GM10248 (cell line): ENCODE data around the gene ADAMTSL3.

Source experiments
- CTCF ChIA-PET: fragments of 300-600 bp; sonication (Branson Sonifier 250); formaldehyde crosslinking; extraction: SDS; loops from one replicate; lab custom pipeline; 2021; ENCODE audit warnings: antibody characterized with exemption; lab: Yijun Ruan, JAX
- POLR2A ChIA-PET: fragments of 350-650 bp; sonication (Branson Sonifier 250); formaldehyde crosslinking; extraction: SDS; loops from one replicate; lab custom pipeline; 2020; ENCODE audit warnings: antibody characterized with exemption; lab: Yijun Ruan, JAX
- DNase-seq: peaks from one replicate; pipeline ENCODE4 v3.0.0; 2012; ENCODE audit errors: extremely low spot score
- TF ChIP-seq, protein P1 (sequence below): IDR thresholded peaks from 2 replicates; pipeline ENCODE4 v1.5.1; 2012; ENCODE audit warnings: mild to moderate bottlenecking, low read depth; ENCODE audit errors: extremely low read depth, missing control alignments, control extremely low read depth

ADAMTSL3 gene

DNA sequence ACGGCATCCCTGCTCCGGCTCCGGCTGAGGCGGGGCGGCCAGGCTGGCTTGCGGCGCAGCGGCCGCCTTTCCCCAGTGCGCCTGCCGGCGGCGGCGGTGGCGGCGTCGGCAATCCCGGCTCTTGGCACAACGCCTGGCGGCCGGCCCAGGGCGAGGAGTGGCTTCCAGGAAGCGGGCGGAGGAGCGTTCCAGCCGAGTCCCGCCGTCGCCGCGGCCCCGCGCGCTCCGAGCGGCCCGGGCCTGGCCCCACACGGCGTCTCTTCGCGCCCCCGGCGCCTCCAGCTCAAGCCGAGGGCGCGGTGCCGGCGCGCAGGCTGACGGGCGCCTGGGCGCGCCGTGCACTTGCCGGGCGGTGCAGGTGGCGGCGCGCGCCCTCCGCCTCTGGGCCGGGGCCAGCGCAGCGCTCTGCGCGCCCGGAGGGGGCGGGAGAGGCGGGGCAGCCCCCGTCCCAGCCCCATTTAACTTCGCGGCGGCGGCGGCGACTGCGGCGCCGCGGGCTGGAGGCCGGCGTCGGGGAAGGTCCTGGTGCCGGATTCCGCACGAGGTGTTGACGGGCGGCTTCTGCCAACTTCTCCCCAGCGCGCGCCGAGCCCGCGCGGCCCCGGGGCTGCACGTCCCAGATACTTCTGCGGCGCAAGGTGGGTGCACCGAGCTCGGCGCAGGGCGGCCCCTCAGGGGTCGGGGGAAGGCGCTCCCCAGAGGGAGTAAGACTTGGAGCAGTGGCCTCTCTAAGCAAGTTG lies at the start of gene ADAMTSL3:
ADAMTSL3 (plus strand) TSS at position 485 of the 740 bp plus-strand sequence. CDS start 1,639 bp downstream, outside the sequence.
- TF ChIP-seq, protein P1, sequence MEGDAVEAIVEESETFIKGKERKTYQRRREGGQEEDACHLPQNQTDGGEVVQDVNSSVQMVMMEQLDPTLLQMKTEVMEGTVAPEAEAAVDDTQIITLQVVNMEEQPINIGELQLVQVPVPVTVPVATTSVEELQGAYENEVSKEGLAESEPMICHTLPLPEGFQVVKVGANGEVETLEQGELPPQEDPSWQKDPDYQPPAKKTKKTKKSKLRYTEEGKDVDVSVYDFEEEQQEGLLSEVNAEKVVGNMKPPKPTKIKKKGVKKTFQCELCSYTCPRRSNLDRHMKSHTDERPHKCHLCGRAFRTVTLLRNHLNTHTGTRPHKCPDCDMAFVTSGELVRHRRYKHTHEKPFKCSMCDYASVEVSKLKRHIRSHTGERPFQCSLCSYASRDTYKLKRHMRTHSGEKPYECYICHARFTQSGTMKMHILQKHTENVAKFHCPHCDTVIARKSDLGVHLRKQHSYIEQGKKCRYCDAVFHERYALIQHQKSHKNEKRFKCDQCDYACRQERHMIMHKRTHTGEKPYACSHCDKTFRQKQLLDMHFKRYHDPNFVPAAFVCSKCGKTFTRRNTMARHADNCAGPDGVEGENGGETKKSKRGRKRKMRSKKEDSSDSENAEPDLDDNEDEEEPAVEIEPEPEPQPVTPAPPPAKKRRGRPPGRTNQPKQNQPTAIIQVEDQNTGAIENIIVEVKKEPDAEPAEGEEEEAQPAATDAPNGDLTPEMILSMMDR, result no peak
- DNase-seq, result no peak
- ChIA-PET CTCF (no interaction called here), POLR2A (no interaction called here)

DNA sequence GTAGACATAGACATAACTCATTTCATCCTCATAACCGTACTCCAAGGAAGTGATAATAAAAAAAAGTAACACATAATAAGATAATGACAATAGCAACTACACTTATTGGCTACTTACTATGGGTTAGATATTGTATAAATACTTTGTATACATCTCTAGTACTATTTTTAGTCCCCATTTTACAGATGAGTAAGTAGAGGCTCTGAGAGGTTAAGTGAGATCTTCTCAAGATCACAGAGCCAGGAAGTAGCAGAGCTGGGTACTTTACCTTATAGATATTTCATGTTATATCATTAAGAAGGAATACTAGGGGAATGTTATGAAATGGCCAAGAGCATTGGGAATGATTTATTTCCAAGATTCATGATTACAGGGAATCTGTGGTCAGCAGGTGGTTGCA lies 49.4 kb upstream of the ADAMTSL3 start:
- ChIA-PET POLR2A (no interaction called here), CTCF (no interaction called here)
- TF ChIP-seq, protein P1, result no peak
- no peak for DNase-seq

DNA sequence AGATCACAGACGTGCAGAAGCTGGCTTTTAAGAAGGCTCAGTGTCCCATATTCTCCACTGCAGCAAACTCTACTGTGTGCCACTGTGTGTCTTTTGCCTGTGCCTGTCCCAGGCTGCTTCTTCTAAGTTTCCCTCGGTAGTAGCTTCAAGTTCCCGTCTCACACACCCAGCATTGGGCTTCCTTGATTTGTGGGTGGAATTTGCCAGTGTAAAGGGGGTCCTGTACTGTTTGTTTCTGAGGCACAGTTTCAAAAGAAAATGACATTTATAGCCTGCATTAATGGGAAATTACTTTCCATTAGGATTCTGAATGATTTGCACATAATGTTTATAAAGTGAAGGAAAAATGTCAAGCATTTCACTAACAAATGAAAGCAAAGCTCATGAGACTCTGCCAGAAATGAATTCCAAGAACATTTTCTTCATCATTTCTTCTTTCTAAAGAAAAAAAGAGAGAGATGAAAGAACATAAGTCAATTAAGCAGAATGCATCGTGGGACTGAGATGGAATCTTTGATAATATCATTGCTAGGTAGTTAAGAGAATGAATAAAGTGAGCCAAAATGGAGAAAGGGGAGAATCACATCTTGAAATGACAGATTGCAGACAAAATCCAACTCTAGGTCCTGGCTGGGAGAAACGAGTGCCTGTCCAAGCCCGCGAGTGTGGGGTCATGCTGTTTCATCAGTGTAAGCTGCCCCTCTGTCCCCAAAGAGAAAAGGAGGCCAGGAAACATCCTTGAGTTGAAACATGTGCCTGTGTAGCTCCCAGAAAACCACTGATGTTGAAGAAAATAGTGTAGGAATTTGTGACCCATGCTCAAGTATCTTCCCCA lies 48.6 kb upstream of the ADAMTSL3 start:
- POLR2A ChIA-PET, result no interaction called here
- TF ChIP-seq, protein P1, result no peak
- no peak for DNase-seq
- CTCF ChIA-PET, result no interaction called here

GRCh38 chr15:83610132-83610531 lies 43.8 kb upstream of the ADAMTSL3 start:
- CTCF ChIA-PET, result interaction anchor here (0.8 kb wide), 1 partner anchor 17 kb away, joined by 3 read pairs; no protein-coding TSS in a partner anchor
- POLR2A ChIA-PET, result no interaction called here
- TF ChIP-seq, protein P1, result no peak
- DNase-seq, result no peak

GRCh38 chr15:83610901-83611685 lies 42.8 kb upstream of the ADAMTSL3 start:
- ChIA-PET CTCF (interaction anchor here (1.0 to 1.4 kb wide), 2 partner anchors 10 to 31 kb away, joined by 4 to 5 read pairs; no protein-coding TSS in a partner anchor), POLR2A (no interaction called here)
- TF ChIP-seq, protein P1, result no peak
- no peak for DNase-seq

GRCh38 chr15:83612226-83612625 lies 41.7 kb upstream of the ADAMTSL3 start:
- CTCF ChIA-PET, result interaction anchor here (1.0 to 1.4 kb wide), 2 partner anchors 11 to 30 kb away, joined by 4 to 5 read pairs; no protein-coding TSS in a partner anchor
- TF ChIP-seq, protein P1, result no peak
- DNase-seq, result no peak
- POLR2A ChIA-PET, result interaction anchor here (0.6 kb wide), 1 partner anchor 27 kb away, joined by 3 read pairs; no protein-coding TSS in a partner anchor
